Measurements from ENCODE around the gene ACP4.

ACP4 gene

DNA sequence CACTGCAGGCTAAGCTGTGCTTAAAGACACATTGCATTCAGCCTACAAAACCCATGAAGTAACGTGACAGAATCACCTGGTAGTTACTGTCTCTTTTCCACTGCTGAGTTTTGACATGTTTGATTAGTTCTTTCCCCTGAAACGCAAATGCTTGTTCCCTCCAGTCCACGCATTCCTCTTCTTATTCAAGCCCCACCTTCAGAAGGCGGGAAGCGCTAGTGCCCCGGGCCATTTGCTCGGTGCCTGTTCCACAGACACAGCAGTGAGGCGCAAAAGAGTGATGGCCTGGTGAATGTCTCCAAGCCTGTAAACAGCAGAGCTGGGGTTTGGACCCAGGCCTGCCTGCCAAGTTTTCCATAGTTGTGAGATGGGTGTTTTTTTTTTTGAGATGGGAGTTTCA is 10.9 kb downstream of the ACP4 start:
- Histone ChIP-seq H3K4me1 (ENCODE audit: insufficient read depth, low read length, severe bottlenecking) (peaks cover 20% of the 10 kb centered on the region), H3K79me2 (ENCODE audit: insufficient read depth, low read length) (peaks cover 24% of the 10 kb centered on the region), H2AFZ (ENCODE audit: low read length) (no peak overlapping the region), H3K9me2 (ENCODE audit: low read depth, low read length) (no peaks in the 10 kb centered on the region), H3K9me3 (ENCODE audit: low read length) (no peaks in the 10 kb centered on the region), H3K27me3 (ENCODE audit: insufficient read depth, low read length) (no peaks in the 10 kb centered on the region), H3F3A (ENCODE audit: insufficient read depth, low read length) (no peaks in the 10 kb centered on the region), H3K4me3 (ENCODE audit: low read depth, low read length, poor library complexity, severe bottlenecking) (no peak overlapping the region), H3K27ac (ENCODE audit: low read depth, low read length, poor library complexity, severe bottlenecking) (no peak overlapping the region), H3K4me2 (ENCODE audit: low read length) (no peak overlapping the region; the same call in 1 of the 2 replicates), H4K20me1 (ENCODE audit: insufficient read depth, low read length) (no peaks in the 10 kb centered on the region), H3K9ac (ENCODE audit: low read length) (no peak overlapping the region), H3K36me3 (ENCODE audit: insufficient read depth, low read length) (peaks cover 74% of the 10 kb centered on the region)
- no peak for TF ChIP-seq EZH2 (IDR thresholded peaks at IDR 0.05; ENCODE audit: borderline replicate concordance, low read length)
- TF ChIP-seq, protein P1, sequence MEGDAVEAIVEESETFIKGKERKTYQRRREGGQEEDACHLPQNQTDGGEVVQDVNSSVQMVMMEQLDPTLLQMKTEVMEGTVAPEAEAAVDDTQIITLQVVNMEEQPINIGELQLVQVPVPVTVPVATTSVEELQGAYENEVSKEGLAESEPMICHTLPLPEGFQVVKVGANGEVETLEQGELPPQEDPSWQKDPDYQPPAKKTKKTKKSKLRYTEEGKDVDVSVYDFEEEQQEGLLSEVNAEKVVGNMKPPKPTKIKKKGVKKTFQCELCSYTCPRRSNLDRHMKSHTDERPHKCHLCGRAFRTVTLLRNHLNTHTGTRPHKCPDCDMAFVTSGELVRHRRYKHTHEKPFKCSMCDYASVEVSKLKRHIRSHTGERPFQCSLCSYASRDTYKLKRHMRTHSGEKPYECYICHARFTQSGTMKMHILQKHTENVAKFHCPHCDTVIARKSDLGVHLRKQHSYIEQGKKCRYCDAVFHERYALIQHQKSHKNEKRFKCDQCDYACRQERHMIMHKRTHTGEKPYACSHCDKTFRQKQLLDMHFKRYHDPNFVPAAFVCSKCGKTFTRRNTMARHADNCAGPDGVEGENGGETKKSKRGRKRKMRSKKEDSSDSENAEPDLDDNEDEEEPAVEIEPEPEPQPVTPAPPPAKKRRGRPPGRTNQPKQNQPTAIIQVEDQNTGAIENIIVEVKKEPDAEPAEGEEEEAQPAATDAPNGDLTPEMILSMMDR (IDR thresholded peaks at IDR 0.05; ENCODE audit: low read length) = no peak

DNA sequence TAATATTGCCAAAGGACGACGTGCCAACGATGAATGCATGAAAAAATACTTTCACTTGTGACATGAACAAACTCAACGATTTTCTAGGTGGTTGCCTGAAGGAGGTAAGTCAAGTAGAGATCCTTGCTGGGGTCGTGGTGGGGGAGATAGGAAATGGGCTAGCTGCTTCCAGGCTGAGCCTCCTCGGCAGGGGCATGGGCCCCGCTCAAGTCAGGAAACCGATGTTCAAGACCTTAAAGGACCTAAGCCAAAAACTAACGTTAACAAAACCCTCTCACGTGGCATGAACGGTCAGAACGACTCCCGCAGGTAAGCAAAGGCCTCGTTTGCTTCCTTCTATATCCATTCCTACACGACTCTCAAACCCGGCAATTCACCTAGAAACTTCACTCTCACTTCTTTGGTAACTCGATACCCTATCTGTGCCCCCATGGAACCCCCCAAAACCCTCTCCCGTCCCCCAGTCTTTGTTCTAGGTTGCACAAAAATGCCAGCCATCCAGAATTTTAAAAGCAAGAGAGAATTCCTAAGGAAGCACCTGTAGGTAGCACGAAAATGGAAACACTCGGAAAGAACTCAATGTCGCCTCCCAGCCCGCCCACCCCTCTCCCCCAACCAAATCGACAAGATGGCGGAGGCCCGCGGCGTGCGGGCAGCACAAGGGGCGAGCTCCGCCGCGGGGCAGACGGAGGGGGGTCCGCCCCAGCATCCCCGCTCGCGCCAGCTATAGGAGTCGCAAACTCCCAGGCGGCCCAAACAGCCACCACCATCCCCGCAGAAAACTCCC is 13.6 kb downstream of the ACP4 start:
- Histone ChIP-seq H4K20me1 (ENCODE audit: insufficient read depth, low read length) (no peaks in the 10 kb centered on the region), H3F3A (ENCODE audit: insufficient read depth, low read length) (no peaks in the 10 kb centered on the region), H3K27ac (ENCODE audit: low read depth, low read length, poor library complexity, severe bottlenecking) (peak overlapping the region; percentile 76), H3K79me2 (ENCODE audit: insufficient read depth, low read length) (peaks cover 24% of the 10 kb centered on the region), H3K9me3 (ENCODE audit: low read length) (no peaks in the 10 kb centered on the region), H3K9ac (ENCODE audit: low read length) (peak overlapping the region; percentile 95), H3K4me1 (ENCODE audit: insufficient read depth, low read length, severe bottlenecking) (peaks cover 20% of the 10 kb centered on the region), H3K4me3 (ENCODE audit: low read depth, low read length, poor library complexity, severe bottlenecking) (peak overlapping the region; percentile 89), H3K36me3 (ENCODE audit: insufficient read depth, low read length) (peaks cover 47% of the 10 kb centered on the region), H3K4me2 (ENCODE audit: low read length) (peak overlapping the region; percentile 93), H2AFZ (ENCODE audit: low read length) (no peak overlapping the region), H3K27me3 (ENCODE audit: insufficient read depth, low read length) (no peaks in the 10 kb centered on the region), H3K9me2 (ENCODE audit: low read depth, low read length) (no peaks in the 10 kb centered on the region)
- no peak for TF ChIP-seq EZH2 (IDR thresholded peaks at IDR 0.05; ENCODE audit: borderline replicate concordance, low read length)
- TF ChIP-seq, protein P1 (IDR thresholded peaks at IDR 0.05; ENCODE audit: low read length) = no peak

DNA sequence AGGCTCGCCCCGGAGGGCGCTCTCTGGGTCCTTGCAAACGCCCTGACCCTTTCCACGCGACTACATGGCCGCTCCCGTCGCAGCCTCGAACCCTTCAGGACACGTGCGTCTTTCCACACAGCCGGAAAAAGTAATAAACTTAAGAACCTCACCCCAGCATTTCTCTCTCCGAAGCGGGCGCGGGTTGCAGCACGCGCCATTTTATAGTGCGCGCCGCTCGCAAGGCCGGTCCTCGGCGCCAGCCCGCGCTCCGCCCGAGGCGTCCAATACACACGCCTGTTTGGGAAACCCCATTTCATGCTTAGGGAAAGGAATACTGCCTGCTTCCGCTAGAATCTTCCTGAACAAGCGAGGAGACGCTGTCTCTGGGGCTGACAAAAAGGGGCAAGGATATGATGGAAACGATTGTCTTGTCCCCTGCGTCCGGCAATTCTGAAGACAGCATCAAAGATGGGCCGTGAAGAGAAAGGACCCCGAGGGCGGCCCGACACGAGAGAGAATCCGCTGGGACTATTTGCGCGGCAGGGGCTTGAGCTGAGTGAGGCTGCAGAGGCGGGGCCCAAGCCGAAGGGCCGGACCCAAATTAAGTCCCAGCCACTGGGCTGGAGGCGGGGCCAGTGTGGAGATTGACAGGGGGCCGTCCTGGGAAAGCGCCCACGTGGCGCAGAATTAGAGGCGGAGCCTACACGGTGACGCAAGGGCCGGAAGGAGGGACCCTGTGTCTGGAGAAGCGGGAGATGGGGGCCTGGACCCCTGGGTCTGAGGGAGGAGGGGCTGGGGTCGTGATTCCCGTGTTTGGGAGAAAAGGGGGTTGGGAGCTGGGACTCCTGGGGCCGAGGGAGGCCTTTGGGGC is 14.4 kb downstream of the ACP4 start:
- Histone ChIP-seq H3K4me2 (ENCODE audit: low read length) (peak overlapping the region; percentile 93), H2AFZ (ENCODE audit: low read length) (no peak overlapping the region), H3K27me3 (ENCODE audit: insufficient read depth, low read length) (no peaks in the 10 kb centered on the region), H3K79me2 (ENCODE audit: insufficient read depth, low read length) (peaks cover 24% of the 10 kb centered on the region), H3K4me3 (ENCODE audit: low read depth, low read length, poor library complexity, severe bottlenecking) (peak overlapping the region; percentile 89), H4K20me1 (ENCODE audit: insufficient read depth, low read length) (no peaks in the 10 kb centered on the region), H3F3A (ENCODE audit: insufficient read depth, low read length) (no peaks in the 10 kb centered on the region), H3K4me1 (ENCODE audit: insufficient read depth, low read length, severe bottlenecking) (peaks cover 20% of the 10 kb centered on the region), H3K9ac (ENCODE audit: low read length) (peak overlapping the region; percentile 95), H3K27ac (ENCODE audit: low read depth, low read length, poor library complexity, severe bottlenecking) (peak overlapping the region; percentile 76), H3K36me3 (ENCODE audit: insufficient read depth, low read length) (peaks cover 39% of the 10 kb centered on the region), H3K9me2 (ENCODE audit: low read depth, low read length) (no peaks in the 10 kb centered on the region), H3K9me3 (ENCODE audit: low read length) (no peaks in the 10 kb centered on the region)
- TF ChIP-seq, protein P1 (IDR thresholded peaks at IDR 0.05; ENCODE audit: low read length) = no peak; the same call in 1 of the 2 replicates
- no peak for TF ChIP-seq EZH2 (IDR thresholded peaks at IDR 0.05; ENCODE audit: borderline replicate concordance, low read length)

Measured in OCI-LY1 (cell line).